22Rv1 (cell line): ENCODE data around the gene MYO3A.

Experiments
- ZFX ChIP-seq: fragments of 450-650 bp; IDR thresholded peaks from 2 replicates; pipeline ENCODE4 v1.6.1; 2017; ENCODE audit warnings: antibody characterized with exemption, borderline replicate concordance
- TF ChIP-seq, protein P1 (sequence below): fragments of 450-650 bp; IDR thresholded peaks from 2 replicates; pipeline ENCODE4 v1.5.1; 2017; ENCODE audit warnings: mild to moderate bottlenecking

DNA sequence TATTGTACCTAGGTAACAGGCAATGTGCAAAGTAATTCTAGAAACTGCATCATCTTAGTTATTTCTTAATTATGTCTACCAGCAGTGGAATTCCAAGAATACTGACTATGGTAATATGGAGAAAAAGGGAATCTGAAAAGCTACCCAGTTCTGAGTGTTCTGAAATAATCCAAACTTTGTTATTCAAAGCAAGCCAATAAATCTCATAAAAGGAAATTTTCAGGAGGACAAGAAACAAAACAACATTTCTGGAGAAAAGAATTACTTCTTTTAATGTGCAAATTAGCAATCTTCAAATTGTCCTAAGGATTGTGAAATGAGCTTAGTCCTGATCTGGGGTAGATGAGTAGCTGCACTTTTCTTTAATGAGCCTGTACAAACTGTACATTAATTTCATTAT is 88.8 kb downstream of the MYO3A start:
- TF ChIP-seq, protein P1, sequence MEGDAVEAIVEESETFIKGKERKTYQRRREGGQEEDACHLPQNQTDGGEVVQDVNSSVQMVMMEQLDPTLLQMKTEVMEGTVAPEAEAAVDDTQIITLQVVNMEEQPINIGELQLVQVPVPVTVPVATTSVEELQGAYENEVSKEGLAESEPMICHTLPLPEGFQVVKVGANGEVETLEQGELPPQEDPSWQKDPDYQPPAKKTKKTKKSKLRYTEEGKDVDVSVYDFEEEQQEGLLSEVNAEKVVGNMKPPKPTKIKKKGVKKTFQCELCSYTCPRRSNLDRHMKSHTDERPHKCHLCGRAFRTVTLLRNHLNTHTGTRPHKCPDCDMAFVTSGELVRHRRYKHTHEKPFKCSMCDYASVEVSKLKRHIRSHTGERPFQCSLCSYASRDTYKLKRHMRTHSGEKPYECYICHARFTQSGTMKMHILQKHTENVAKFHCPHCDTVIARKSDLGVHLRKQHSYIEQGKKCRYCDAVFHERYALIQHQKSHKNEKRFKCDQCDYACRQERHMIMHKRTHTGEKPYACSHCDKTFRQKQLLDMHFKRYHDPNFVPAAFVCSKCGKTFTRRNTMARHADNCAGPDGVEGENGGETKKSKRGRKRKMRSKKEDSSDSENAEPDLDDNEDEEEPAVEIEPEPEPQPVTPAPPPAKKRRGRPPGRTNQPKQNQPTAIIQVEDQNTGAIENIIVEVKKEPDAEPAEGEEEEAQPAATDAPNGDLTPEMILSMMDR = no peak
- no peak for TF ChIP-seq ZFX
